IMR-90 (cell line): Measurements from ENCODE around the gene PCNX2. TPM values are rescaled to one million over a fixed set of nuclear protein-coding genes. Genes with fewer than 3 reads are reported as not detected.

Experiments
- polyA plus RNA-seq, 3 experiments: library from polyadenylated mRNA; depleted of rRNA; stranded (reverse); fragments of >200 nt; gene quantifications; 2 replicates each; pipeline ENCODE4 v1.2.3, GENCODE V29; 2012; ENCODE audit warnings: low replicate concordance in 1 of 3
- total RNA-seq: library from RNA; depleted of rRNA; stranded (reverse); fragments of >200 nt; gene quantifications from 2 replicates; pipeline ENCODE4 v1.2.3, GENCODE V29; 2012; rRNA removed

PCNX2 gene
- total and polyA plus RNA-seq, 2 of the 4 experiments (the other 2 are of a cell fraction): 15.9 to 22.6 TPM

Other genes starting within 250 kb of the PCNX2 start
- 0.18 and 0.28 TPM in 2 replicates for gene MAP3K21, start 32.0 kb upstream of the PCNX2 start, total RNA-seq
- 0.15 and 0.20 TPM in 2 replicates for gene MAP3K21, start 32.0 kb upstream of the PCNX2 start, polyA plus RNA-seq (2012; rRNA removed)